Cerebellar nuclear complex (tissue), 1 donor: Measurements from ENCODE around the gene BTN2A1.
"Not testable (repeated sequence)": the region's sequence is repeated elsewhere in the genome, so short reads cannot be mapped to it uniquely, and the experiment has no call there.

Experiments used
- DNase-seq, 2 experiments: peaks; one replicate each; lab custom pipeline; 2025; lab: John Stamatoyannopoulos, UW

The BTN2A1 gene

DNA sequence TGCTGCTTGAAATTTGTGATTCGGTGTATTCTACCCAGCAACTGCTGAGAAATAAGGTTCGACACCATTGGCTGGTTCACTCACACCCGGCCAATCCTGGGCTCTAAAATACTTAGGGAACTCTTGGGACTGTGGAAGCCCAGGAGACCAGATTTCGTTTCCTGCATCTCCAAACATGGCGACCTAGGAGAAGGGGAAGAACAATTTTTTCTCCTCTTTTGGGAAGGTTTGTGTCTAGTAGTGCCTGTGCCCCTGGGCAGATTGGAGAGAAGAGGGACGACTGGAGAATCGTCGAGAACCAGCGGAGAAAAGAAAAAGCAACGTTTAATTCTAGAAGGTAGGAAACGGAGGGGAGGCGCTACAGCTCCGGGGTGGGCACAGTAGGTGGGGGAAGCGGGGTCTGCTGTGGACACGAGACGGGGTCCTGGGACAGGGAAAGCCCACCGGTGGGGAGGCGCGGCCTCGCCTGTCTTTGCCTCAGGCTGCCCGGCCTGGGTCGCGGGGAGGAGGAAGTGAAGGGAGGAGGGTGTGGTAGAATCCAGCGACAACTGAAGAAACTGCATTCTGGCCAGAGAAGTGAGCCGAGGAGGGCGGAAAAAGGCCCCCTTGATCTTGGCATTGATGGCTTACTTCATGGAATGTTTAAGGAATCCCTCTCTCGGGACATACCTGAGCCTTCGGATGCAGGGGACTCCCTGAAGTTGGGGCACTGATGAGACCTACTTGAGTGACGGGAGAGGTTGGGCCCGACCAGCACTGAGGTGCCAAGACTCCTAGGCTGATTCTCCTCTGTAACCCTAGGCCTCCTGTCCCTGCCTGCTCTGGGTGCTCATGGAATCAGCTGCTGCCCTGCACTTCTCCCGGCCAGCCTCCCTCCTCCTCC is at the start of gene BTN2A1:
Gene BTN2A1, plus strand, starts transcription at position 150 of the 883 bp plus-strand sequence. Its CDS starts 682 bp downstream, at position 832.
- peak; percentile 59 to 97 for DNase-seq

DNA sequence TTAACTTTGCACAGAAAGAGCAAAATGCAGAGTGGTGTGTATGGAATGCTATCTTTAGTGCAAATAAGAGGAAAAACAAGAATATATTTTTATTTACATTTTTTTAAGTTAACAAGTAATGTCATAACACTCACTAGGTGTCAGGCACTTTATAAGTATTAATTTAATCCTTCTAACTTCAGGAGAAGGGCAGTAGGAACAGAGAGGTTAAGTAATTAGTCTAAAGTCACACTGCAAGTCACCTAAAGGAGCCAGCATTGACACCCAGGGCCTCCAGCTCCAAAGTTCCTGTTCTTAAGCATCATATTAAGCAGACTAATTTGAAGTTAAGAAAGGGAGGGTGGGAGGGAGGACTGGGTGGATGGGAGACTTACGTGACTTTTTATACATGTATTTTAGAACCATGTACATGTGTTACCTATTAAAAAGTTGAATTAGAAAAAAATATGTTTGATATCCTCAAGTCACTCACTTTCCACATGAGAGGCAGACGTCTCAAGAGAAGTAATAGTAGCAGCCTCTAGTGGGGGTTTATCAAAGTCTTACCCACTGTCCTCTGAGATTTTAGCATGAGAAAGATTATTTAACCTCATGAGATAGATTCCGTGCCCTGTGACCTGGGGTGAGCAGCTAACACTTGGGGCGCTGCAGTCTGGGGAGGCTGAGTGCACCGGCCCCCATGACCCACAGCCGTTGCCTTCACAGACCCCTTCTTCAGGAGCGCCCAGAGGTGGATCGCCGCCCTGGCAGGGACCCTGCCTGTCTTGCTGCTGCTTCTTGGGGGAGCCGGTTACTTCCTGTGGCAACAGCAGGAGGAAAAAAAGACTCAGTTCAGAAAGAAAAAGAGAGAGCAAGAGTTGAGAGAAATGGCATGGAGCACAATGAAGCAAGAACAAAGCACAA is 48.7 kb upstream of the BTN2A1 start:
- DNase-seq: no peak

DNA sequence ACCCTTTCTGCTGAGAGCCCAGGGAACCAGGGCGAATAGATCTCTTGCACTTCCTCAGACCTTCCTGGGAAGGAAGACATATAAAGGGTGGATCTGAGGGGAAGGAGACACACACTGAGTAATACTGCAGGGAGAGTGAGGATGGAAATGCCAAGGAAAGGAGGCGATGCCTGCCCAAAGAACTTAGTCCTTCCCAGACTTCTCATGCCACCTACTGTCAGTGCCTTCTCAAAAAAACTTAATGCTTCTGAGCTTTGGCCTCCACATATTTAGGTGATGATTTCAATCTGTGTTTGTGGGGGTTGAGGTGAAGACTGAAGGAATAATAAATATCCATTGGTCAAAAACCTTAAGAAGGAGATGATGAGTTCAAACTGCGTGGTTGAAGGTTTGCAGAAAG is 46.0 kb upstream of the BTN2A1 start:
- DNase-seq: no peak

DNA sequence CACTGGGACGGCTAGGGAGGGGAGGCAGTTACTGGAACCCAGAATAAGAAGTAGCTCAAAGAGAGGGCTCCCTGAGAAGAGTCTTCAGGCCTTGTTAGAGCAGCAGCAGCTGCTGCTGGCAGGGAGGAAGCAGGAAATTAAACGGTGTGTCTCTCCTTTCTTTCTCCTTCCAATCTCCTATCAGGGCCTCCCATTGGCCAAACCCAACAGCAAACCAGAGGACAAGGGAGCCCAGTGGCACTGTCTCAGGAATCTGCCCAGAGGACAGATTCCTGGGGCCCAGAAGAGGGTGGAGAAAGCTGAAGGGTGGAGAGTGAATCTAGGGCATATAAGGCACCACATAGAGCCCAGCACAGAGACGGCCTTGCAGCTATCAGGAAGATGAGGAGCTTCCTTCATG is 45.5 kb upstream of the BTN2A1 start:
- no peak for DNase-seq

DNA sequence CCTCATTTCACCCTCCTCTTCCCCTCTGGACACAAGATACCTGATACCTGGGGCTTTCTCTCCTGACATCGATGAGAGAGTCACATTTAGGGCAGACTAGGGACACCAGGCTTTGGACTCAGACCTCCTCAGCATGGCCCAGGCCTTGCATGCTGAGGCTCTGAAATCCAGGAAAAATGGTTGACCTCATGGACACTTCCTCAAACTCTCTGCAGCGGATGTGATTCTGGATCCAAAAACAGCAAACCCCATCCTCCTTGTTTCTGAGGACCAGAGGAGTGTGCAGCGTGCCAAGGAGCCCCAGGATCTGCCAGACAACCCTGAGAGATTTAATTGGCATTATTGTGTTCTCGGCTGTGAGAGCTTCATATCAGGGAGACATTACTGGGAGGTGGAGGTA is 44.8 kb upstream of the BTN2A1 start:
- no peak for DNase-seq

DNA sequence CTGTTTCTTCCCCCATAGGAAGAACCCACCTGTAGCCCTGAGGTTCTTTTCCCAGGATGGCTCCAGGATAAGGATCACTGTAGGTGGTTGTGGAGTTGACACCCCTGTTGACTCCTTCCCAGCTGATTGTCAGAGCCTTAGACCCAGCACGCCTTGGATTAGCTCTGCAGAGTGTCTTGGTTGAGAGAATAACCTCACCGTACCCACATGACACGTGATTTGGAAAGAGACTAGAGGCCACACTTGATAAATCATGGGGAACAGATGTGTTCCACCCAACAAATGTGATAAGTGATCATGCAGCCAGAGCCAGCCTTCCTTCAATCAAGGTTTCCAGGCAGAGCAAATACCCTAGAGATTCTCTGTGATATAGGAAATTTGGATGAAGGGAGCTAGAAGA is 43.5 kb upstream of the BTN2A1 start:
- no peak for DNase-seq

DNA sequence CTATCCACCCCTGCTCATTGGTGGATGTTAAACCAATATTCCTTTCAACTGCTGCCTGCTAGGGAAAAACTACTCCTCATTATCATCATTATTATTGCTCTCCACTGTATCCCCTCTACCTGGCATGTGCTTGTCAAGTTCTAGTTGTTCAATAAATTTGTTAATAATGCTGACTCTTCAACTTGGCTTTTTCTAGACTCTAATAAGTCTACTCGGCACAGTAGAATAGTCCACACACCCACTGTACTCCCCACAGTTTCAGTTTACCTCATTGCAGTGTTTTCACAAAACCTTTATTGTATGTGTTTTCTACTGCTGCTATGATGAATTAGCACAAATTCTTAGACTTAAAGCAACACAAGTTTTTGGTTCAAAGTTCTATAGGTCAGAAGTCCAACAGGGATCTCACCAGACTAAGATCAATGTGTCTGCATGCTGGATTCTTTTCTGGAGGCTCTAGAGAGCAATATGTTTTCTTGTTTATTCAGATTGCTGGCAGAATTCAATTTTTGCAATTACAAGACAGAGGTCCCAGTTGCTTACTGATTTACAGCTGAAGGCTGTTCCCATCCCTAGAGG is 42.6 kb upstream of the BTN2A1 start:
- no peak for DNase-seq

DNA sequence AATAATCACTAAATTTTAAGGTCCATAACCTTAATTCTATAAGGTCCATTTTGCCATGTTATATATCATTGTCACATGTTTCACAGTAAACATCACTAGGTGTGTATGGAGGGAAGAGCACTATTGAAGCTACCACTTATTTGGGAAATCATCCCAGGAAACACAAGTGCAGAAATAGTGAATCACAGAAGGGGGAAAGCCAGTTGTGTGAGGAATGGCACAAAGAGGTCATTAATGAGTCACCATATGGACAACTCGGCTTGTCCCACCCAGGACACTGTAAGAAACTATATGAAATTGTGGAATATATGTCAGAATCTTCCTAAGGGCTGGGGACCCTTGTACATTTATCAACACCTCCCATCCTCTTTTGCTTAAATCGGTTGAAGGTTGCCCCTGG is 42.0 kb upstream of the BTN2A1 start:
- DNase-seq: no peak

DNA sequence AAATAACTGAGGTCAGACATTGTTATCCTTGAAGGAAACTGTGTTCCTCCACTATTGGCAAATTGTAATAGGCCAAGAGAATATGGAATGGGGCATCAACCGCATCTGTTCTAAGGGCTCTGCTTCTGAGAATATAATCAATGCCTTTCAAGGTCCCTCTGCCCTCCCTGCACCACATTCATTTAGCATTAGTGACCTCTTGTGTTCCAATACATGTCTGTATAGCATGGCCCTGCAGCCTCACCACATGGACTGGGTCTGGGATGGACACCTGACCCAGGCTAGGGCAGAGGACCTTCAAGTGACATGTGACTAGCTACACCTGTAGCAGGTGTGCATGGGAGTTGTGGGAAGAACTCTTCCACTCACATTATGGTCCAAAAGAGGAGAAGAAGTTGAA is 41.5 kb upstream of the BTN2A1 start:
- no peak for DNase-seq

DNA sequence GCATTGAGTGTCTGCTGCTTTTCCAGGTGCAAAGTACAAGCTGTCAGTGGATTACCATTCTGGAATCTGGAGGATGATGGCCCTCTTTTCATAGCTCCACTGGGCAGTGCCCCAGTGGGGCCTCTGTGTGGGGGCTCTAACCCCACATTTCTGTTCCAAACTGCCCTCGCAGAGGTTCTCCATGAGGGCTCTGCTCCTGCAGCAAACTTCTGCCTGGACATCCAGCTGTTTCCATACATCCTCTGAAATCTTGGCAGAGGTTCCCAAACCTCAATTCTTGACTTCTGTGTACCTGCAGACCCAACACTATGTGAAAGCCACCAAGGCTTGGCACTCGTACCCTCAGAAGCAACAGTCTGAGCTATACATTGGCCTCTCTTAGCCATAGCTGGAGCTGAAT is 39.7 kb upstream of the BTN2A1 start:
- DNase-seq: not testable (repeated sequence)

DNA sequence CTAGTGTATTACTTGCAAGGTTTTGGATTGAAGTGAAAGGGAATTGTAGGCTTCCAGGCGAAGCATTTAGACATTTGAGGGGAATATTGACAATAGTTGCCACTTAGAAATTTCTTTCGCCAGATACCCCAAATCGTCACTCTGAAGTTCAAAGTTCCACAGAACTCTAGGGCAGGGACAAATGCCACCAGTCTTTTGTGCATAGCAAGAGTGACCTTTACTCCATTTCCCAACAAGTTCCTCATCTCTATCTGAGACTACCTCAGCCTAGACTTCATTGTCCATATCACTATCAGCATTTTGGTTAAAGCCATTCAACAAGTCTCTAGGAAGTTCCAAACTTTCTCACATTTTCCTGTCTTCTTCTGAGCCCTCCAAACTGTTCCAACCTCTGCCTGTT is 39.0 kb upstream of the BTN2A1 start:
- not testable (repeated sequence) for DNase-seq

DNA sequence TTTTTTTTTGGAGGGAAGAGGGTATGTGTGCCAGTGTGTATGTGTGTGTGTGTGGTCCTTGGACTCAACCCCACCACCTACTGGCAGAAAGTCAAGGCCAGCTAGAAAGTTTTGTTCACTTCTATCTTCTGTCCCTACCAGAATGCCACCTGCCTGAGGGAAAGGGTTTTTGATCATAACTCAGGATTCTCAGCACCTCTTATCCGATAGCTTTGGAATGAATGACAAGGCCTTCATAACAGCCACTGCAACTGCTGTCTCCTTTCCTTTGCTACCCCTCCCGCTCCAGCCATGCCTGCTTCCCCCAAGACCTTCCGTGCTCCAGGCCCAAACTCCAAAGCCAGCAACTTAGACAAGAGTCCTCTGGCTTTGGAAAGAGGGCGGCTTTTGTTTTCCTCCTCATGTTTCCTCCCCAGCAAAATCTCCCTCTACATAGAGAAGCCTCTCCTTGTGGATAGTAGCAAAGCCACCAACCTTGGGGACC is 37.0 kb upstream of the BTN2A1 start:
- DNase-seq: no peak

DNA sequence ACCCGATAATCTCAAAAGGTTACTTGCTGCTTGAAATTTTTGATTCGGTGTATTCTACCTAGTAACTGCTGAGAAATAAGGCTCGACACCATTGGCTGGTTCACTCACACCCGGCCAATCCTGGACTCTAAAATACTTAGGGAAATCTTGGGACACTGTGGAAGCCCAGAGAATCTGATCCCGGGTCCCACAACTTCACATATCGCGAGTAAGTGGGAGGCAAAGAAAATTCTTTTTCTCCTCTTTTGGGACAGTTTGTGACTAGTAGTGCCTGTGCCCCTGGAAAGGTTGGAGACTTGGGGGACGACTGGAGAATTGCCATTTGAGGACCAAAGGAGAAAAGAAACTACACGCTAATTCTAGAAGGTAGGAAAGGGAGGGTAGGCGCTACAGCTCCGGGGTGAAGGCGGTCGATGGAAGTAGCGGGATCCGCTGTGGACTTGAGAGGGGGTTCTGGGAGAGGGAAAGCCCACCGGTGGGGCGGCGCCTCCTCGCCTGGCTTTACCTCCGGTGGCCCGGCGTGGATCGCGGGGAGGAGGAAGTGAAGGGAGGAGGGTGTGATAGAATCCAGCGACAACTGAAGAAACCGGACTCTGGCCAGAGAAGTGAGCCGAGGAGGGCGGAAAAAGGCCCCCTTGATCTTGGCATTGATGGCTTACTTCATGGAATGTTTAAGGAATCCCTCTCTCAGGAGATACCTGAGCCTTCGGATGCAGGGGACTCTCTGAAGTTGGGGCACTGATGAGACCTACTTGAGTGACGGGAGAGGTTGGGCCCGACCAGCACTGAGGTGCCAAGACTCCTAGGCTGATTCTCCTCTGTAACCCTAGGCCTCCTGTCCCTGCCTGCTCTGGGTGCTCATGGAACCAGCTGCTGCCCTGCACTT is 36.3 kb upstream of the BTN2A1 start:
- peak in 1 of 2 experiments; percentile 39 for DNase-seq

DNA sequence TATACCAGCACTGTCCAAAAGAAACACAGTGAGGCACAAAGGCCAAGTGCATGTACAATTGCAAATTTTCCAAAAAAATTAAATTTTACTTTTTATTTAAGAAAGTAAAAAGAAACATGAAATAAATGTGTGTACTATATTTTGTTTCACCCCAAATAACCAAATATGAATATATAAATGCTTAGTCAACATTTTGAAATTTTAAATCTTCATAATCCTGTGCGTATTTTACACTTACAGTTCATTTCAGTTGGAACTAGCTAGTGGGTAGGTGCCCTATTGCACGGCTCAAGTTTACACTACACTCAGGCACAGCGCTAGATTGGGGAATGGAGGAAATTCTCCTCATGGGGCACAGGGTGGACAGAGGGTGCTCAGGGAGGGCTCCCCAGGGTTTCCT is 35.4 kb upstream of the BTN2A1 start:
- no peak for DNase-seq

DNA sequence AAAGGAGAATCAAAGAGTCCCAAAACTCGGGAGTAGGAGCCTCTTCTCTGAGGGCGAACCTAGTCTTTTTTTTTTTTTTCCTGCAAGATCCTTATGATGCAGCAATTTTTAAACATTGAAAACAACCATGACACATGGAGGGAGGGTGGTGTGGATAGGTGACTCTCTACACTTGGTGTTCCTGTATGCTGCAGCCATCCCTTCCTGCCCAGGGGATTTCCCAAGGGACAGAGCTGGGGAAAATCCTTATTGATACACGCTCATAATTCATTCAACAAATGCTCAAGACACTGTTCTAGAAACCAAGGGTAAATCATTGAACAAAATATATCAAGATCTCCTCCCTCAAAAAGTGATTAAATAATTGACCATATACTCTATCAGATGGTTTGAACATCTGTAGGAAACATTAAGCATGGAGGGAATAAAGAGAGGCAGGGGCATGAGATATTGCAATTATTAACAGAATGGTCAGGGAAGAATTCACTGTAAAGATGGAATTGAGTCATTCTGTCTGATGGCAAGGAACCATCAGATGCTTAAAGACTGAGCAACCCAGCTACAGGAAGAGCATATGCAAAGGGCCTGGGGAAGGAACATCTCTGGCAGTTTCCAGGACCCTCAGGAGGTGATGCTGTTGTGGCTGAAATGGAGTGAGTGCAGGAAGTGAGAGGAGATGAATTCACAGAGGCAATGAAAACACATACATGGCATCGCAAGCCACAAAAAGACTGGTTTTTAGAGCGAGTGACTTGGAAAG is 30.9 kb upstream of the BTN2A1 start:
- DNase-seq: no peak

DNA sequence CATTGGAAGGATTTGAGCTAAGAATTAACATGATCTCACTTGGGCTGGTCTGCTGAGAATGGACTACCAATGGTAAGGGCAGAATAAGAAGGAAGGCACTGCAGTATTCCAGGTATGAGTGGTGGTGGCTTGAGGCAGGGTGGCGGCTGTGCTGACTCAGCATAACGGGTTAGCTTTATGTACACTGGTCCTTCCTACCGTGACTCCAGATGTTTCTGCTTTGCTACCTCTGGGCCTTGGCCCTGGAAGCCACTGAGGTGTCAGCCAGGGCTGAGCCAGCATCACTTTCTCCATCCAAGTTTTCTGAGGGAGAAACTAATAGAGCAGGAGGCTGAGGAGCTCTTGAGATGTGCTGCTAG is 30.3 kb upstream of the BTN2A1 start:
- no peak for DNase-seq

DNA sequence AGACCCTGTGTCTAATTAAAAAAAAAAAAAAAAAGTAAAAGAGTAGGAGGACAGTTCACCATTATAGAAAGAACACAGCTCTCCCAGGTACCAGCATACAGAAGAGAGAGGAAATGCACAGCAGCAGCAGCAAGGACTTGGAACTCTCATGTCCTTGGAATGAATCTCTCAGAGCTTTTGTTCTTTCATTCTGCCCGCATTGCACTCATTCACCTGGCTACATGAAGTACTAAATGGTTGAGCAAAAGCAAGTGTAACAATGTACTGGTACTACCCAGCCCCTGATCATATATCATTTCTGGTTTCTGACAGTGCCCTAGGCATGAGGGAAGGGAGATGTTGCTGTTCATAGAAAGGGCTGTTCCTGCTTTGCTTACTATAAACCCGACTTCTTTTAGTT is 29.5 kb upstream of the BTN2A1 start:
- no peak for DNase-seq

DNA sequence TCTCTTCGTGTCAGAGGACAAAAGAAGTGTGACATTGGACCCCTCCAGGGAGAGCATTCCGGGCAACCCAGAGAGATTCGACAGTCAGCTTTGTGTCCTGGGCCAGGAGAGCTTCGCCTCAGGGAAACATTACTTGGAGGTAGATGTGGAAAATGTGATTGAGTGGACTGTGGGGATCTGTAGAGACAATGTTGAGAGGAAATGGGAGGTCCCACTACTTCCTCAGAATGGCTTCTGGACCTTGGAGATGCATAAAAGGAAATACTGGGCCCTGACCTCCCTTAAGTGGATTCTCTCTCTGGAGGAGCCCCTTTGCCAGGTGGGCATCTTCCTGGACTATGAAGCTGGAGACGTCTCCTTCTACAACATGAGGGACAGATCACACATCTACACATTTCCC is 27.0 kb upstream of the BTN2A1 start:
- DNase-seq: no peak

DNA sequence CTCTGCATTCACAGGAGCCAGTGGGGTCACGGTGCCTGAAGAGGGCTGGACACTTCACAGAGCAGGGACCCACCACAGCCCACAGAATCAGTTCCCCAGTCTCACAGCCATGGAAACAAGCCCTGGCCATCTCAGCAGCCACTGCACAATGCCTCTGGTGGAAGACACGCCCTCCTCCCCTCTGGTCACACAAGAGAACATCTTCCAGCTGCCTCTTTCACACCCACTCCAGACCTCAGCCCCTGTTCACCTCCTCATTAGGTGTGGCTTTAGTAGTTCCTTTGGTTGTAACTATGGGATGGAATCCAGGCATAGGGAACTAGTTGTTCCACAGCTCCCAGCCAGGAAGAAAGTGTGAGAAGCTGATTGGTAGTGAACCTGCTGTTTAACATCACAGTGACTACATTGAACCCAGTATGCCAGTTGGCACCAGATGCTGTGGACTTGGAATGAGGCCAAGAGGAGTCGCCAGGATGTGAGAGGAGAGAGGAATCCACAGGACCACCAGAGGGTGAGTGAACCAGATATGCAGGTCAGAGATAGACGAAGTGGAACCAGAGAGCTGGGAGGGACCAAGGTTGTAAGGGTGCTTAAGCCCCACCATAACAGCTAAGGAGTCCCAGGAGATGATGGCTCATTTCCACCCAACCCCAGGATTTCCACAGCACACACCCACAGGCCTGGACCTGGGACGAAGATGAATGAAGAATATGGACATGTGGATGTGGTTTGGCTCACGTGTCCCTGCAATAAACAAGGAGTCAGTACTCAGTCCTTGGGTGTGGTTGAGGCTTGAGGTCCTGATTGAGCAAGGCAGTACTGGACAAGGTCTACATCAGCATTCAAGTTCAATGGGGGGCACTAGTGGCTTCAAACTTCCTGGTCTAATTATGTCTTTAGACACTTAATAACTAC is 26.2 kb upstream of the BTN2A1 start:
- DNase-seq: no peak
